Neuronal stem cell (in vitro differentiated cells): ENCODE data around the gene EPB41.

Source experiments
- DNase-seq: peaks from one replicate; pipeline ENCODE4 v3.0.0-alpha.2; 2013; ENCODE audit warnings: low spot score
- H2AFZ ChIP-seq: one replicate; pipeline ENCODE4 v1.6.1; 2013; ENCODE audit warnings: mild to moderate bottlenecking, low read length, inconsistent platforms
- H2AK5ac ChIP-seq: 2 replicates; pipeline ENCODE4 v1.6.1; 2013; ENCODE audit warnings: low read depth, mild to moderate bottlenecking, inconsistent platforms, low read length, moderate library complexity, mixed read lengths
- H2BK120ac ChIP-seq: 2 replicates; pipeline ENCODE4 v1.6.1; 2013; ENCODE audit warnings: low read depth, mild to moderate bottlenecking, inconsistent platforms, low read length, moderate library complexity, mixed read lengths
- H2BK12ac ChIP-seq: one replicate; pipeline ENCODE4 v1.6.1; 2013; ENCODE audit warnings: low read length, inconsistent platforms
- H2BK15ac ChIP-seq: 2 replicates; pipeline ENCODE4 v1.6.1; 2013; ENCODE audit warnings: mild to moderate bottlenecking, low read length, inconsistent platforms, mixed read lengths
- H2BK5ac ChIP-seq: one replicate; pipeline ENCODE4 v1.6.1; 2013; ENCODE audit warnings: inconsistent platforms, mild to moderate bottlenecking, low read length, moderate library complexity
- H3K14ac ChIP-seq: one replicate; pipeline ENCODE4 v1.6.1; 2013; ENCODE audit warnings: low read length, inconsistent platforms
- H3K18ac ChIP-seq: 2 replicates; pipeline ENCODE4 v1.6.1; 2013; ENCODE audit warnings: low read length, inconsistent platforms
- H3K23ac ChIP-seq: 2 replicates; pipeline ENCODE4 v1.6.1; 2013; ENCODE audit warnings: low read depth, mild to moderate bottlenecking, mixed read lengths, low read length, inconsistent platforms; ENCODE audit not compliant: poor library complexity
- H3K27ac ChIP-seq: replicated peaks from 3 replicates; pipeline ENCODE4 v1.5.1; 2013; ENCODE audit warnings: low read length, inconsistent platforms
- H3K27me3 ChIP-seq, 3 experiments: 2 replicates each; pipeline ENCODE4 v1.6.1; 2013; ENCODE audit warnings: low read length in 3 of 3, mild to moderate bottlenecking in 2 of 3, inconsistent platforms in 1 of 3, low read depth in 1 of 3, mixed read lengths in 1 of 3, moderate library complexity in 1 of 3; ENCODE audit not compliant: control insufficient read depth in 3 of 3, insufficient read depth in 3 of 3
- H3K36me3 ChIP-seq, 2 donors: replicated peaks in 1 of 2; 2 replicates each; pipeline ENCODE4 v1.6.1; 2013; ENCODE audit warnings: low read length in 2 of 2; ENCODE audit not compliant: control insufficient read depth in 2 of 2, insufficient read depth in 2 of 2
- H3K4ac ChIP-seq: 2 replicates; pipeline ENCODE4 v1.6.1; 2013; ENCODE audit warnings: inconsistent platforms, mild to moderate bottlenecking, low read length, moderate library complexity
- H3K4me1 ChIP-seq, 2 donors: 1 replicate in 1 of 2; 2 replicates in 1 of 2; pipeline ENCODE4 v1.6.1; 2013; ENCODE audit warnings: low read length in 2 of 2, low read depth in 1 of 2; ENCODE audit not compliant: control insufficient read depth in 2 of 2, insufficient read depth in 1 of 2
- H3K4me2 ChIP-seq: one replicate; pipeline ENCODE4 v1.6.1; 2013; ENCODE audit warnings: mild to moderate bottlenecking, low read length, inconsistent platforms; ENCODE audit not compliant: insufficient read depth, poor library complexity, severe bottlenecking
- H3K4me3 ChIP-seq, 2 donors: 2 replicates each; pipeline ENCODE4 v1.5.1; 2013; ENCODE audit warnings: low read length in 2 of 2, mild to moderate bottlenecking in 2 of 2, inconsistent platforms in 1 of 2, moderate library complexity in 1 of 2
- H3K79me1 ChIP-seq: one replicate; pipeline ENCODE4 v1.6.1; 2013; ENCODE audit warnings: low read depth, mild to moderate bottlenecking, inconsistent platforms, low read length, moderate library complexity
- H3K9ac ChIP-seq: one replicate; pipeline ENCODE4 v1.6.1; 2013; ENCODE audit warnings: mild to moderate bottlenecking, low read depth, low read length, inconsistent platforms; ENCODE audit not compliant: poor library complexity
- H3K9me3 ChIP-seq, 2 donors: replicated peaks in 1 of 2; 2 replicates each; pipeline versions ENCODE3 to v1.6.1; 2013; ENCODE audit warnings: low read length in 2 of 2, mild to moderate bottlenecking in 2 of 2, inconsistent platforms in 1 of 2, low read depth in 1 of 2, mixed read lengths in 1 of 2, moderate library complexity in 1 of 2; ENCODE audit not compliant: control insufficient read depth in 2 of 2, insufficient read depth in 1 of 2
- H4K8ac ChIP-seq: one replicate; pipeline ENCODE4 v1.6.1; 2013; ENCODE audit warnings: low read depth, mild to moderate bottlenecking, inconsistent platforms, low read length, moderate library complexity
- H4K91ac ChIP-seq: one replicate; pipeline ENCODE4 v1.6.1; 2013; ENCODE audit warnings: low read length, low read depth, mild to moderate bottlenecking, inconsistent platforms; ENCODE audit not compliant: poor library complexity
- WGBS, 2 donors: extraction: QIAGEN DNeasy Blood & Tissue Kit; methylation state at CpG; one replicate each; pipeline ENCODE4 v1.1.7; 2013; ENCODE audit warnings: missing lambda C conversion rate in 2 of 2, mixed read lengths in 1 of 2; ENCODE audit not compliant: insufficient read length in 2 of 2, insufficient replicate concordance in 1 of 2; ENCODE audit errors: extremely low coverage in 2 of 2; 5-methylcytosine and 5-hydroxymethylcytosine counted together

The EPB41 gene

GRCh38 chr1:29125237-29125641 lies 210.9 kb downstream of the EPB41 start:
- H3K4me2 ChIP-seq = peak overlapping the region; percentile 99
- peak overlapping the region; percentile 97 for H3K23ac ChIP-seq
- peaks cover 6 to 7% of the 10 kb centered on the region in 2 donors for H3K4me1 ChIP-seq
- H4K91ac ChIP-seq = no peak overlapping the region
- no peak overlapping the region for H2BK12ac ChIP-seq
- H2BK120ac ChIP-seq = no peak overlapping the region
- peak overlapping the region; percentile 90 for H3K18ac ChIP-seq
- no peak overlapping the region for H2BK5ac ChIP-seq
- no peaks in the 10 kb centered on the region for H3K36me3 ChIP-seq
- H2BK15ac ChIP-seq = peak overlapping the region; percentile 30
- no peak overlapping the region for H3K14ac ChIP-seq
- peaks cover 0 to 43% (median 24%) of the 10 kb centered on the region in 3 experiments for H3K27me3 ChIP-seq
- no peak overlapping the region for H4K8ac ChIP-seq
- no peak overlapping the region for H3K27ac ChIP-seq
- H3K9me3 ChIP-seq = no peaks in the 10 kb centered on the region
- peak; percentile 23 for DNase-seq
- no peak overlapping the region for H3K4ac ChIP-seq
- H2AK5ac ChIP-seq = peak overlapping the region; percentile 98
- peak overlapping the region; percentile 60 for H3K9ac ChIP-seq
- peaks cover 6% of the 10 kb centered on the region for H3K79me1 ChIP-seq
- WGBS, 2 donors = no CpG with 5 or more reads among the region's 14 CpGs
- peak overlapping the region in 1 of 2 donors; percentile 37 for H3K4me3 ChIP-seq
- peak overlapping the region; percentile 97 for H2AFZ ChIP-seq

GRCh38 chr1:29125788-29126187 lies 211.4 kb downstream of the EPB41 start:
- no peaks in the 10 kb centered on the region for H3K9me3 ChIP-seq
- peaks cover 6 to 7% of the 10 kb centered on the region in 2 donors for H3K4me1 ChIP-seq
- H3K27me3 ChIP-seq = peaks cover 0 to 40% (median 24%) of the 10 kb centered on the region in 3 experiments
- WGBS, 2 donors = no CpG with 5 or more reads among the region's 6 CpGs
- H2BK15ac ChIP-seq = peak overlapping the region; percentile 30
- H3K4ac ChIP-seq = peak overlapping the region; percentile 89
- H3K27ac ChIP-seq = no peak overlapping the region
- no peak overlapping the region for H3K9ac ChIP-seq
- H2AFZ ChIP-seq = peak overlapping the region; percentile 97
- H3K79me1 ChIP-seq = peaks cover 6% of the 10 kb centered on the region
- no peak overlapping the region for H3K4me3 ChIP-seq
- H3K4me2 ChIP-seq = no peak overlapping the region
- no peak overlapping the region for H3K14ac ChIP-seq
- no peak overlapping the region for H4K91ac ChIP-seq
- no peak overlapping the region for H3K18ac ChIP-seq
- peak overlapping the region; percentile 46 for H2BK12ac ChIP-seq
- H2AK5ac ChIP-seq = peak overlapping the region; percentile 98
- H2BK5ac ChIP-seq = no peak overlapping the region
- H3K23ac ChIP-seq = peak overlapping the region; percentile 93
- no peak for DNase-seq
- H3K36me3 ChIP-seq = no peaks in the 10 kb centered on the region
- H2BK120ac ChIP-seq = no peak overlapping the region
- H4K8ac ChIP-seq = no peak overlapping the region

- H2BK12ac ChIP-seq = no peak overlapping the region
- H3K23ac ChIP-seq = peak overlapping the region; percentile 93
- H2BK5ac ChIP-seq = no peak overlapping the region
- no peak overlapping the region for H3K18ac ChIP-seq
- no peak overlapping the region for H3K4me3 ChIP-seq
- no peak overlapping the region for H2BK15ac ChIP-seq
- H2AK5ac ChIP-seq = no peak overlapping the region
- H3K27me3 ChIP-seq = peaks cover 0 to 36% (median 24%) of the 10 kb centered on the region in 3 experiments
- H3K27ac ChIP-seq = no peak overlapping the region
- H2AFZ ChIP-seq = peak overlapping the region; percentile 97
- no peaks in the 10 kb centered on the region for H3K36me3 ChIP-seq
- no peak overlapping the region for H3K9ac ChIP-seq
- no peak overlapping the region for H4K8ac ChIP-seq
- H3K4me1 ChIP-seq = peaks cover 6 to 7% of the 10 kb centered on the region in 2 donors
- whole genome bisulfite sequencing, 2 donors = no CpG with 5 or more reads among the region's 6 CpGs
- no peak overlapping the region for H2BK120ac ChIP-seq
- H3K9me3 ChIP-seq = no peaks in the 10 kb centered on the region
- H3K4me2 ChIP-seq = no peak overlapping the region
- DNase-seq = no peak
- H3K4ac ChIP-seq = no peak overlapping the region
- peaks cover 6% of the 10 kb centered on the region for H3K79me1 ChIP-seq
- H3K14ac ChIP-seq = no peak overlapping the region
- no peak overlapping the region for H4K91ac ChIP-seq
Observed at GRCh38 chr1:29126198-29126597, 211.8 kb downstream of the EPB41 start.

GRCh38 chr1:29128739-29129138 lies 214.4 kb downstream of the EPB41 start:
- Histone ChIP-seq H4K91ac (no peak overlapping the region), H2BK120ac (no peak overlapping the region), H3K23ac (no peak overlapping the region), H2AK5ac (no peak overlapping the region), H4K8ac (no peak overlapping the region), H2BK12ac (no peak overlapping the region), H3K4me3 (no peak overlapping the region), H3K9ac (no peak overlapping the region), H3K36me3 (no peaks in the 10 kb centered on the region), H3K14ac (no peak overlapping the region), H3K4ac (no peak overlapping the region), H2AFZ (no peak overlapping the region), H3K27ac (no peak overlapping the region), H2BK15ac (no peak overlapping the region), H3K4me2 (no peak overlapping the region), H3K79me1 (no peaks in the 10 kb centered on the region), H3K27me3 (peaks cover 0 to 11% (median 4%) of the 10 kb centered on the region in 3 experiments), H3K4me1 (peaks cover 3 to 7% of the 10 kb centered on the region in 2 donors), H3K9me3 (no peaks in the 10 kb centered on the region), H3K18ac (peak overlapping the region; percentile 20), H2BK5ac (no peak overlapping the region)
- no peak for DNase-seq
- no CpG with 5 or more reads among the region's 6 CpGs for WGBS, 2 donors
